ENCODE data around the gene TGFA. TPM values are rescaled to one million over a fixed set of nuclear protein-coding genes. Genes with fewer than 3 reads are reported as not detected.

The TGFA gene
- polyA plus RNA-seq, 2 of the 4 experiments (the other 2 are of a cell fraction): 3.5 to 5.3 TPM

- H3K4me3 ChIP-seq: no peak overlapping the region
- ATAC-seq (no peak), DNase-seq (ENCODE audit: low read depth in 1 of 2, low spot score in 1 of 2) (no peak), FAIRE-seq (no peak)
- ChIA-PET POLR2A (no interaction called here), CTCF (interaction anchor here (0.6 to 1.8 kb wide), 3 partner anchors 81 to 368 kb away, joined by 3 to 4 read pairs (median 3); no protein-coding TSS in a partner anchor)
- WGBS (ENCODE audit: missing lambda C conversion rate): 47% methylated on average over 1 of the region's 1 CpG
- H3K4me2 ChIP-seq: no peak overlapping the region
- H3K4me1 ChIP-seq: no peaks in the 10 kb centered on the region
- H3K27ac ChIP-seq: no peak overlapping the region
- TF ChIP-seq MAFK (IDR thresholded peaks at IDR 0.05; ENCODE audit: partially characterized antibody): peak; percentile 43
- TF ChIP-seq MAZ (IDR thresholded peaks at IDR 0.05; ENCODE audit: borderline replicate concordance, low read depth, low read length): no peak
- H3K9me3 ChIP-seq: no peaks in the 10 kb centered on the region
These were observed 136.6 kb downstream of the TGFA start for GRCh38 chr2:70417011-70417410.

- ATAC-seq (peak in 1 of 2 experiments; percentile 30; a peak in 1 of 6 replicates), DNase-seq (ENCODE audit: low read depth in 1 of 2, low spot score in 1 of 2) (no peak), FAIRE-seq (no peak)
- no peak overlapping the region for H3K4me2 ChIP-seq
- H3K4me3 ChIP-seq: no peak overlapping the region
- CTCF ChIA-PET: interaction anchor here (1.2 kb wide), 1 partner anchor 10 kb away, joined by 3 read pairs; no protein-coding TSS in a partner anchor
- WGBS (ENCODE audit: missing lambda C conversion rate): 69% methylated on average over 7 of the region's 7 CpGs
- no peaks in the 10 kb centered on the region for H3K4me1 ChIP-seq
- TF ChIP-seq REST (IDR thresholded peaks at IDR 0.05) (no peak), RNF2 (IDR thresholded peaks at IDR 0.05; ENCODE audit: borderline replicate concordance, low read depth) (no peak), ATOH8 (CRISPR knock-in tag; IDR thresholded peaks at IDR 0.05; ENCODE audit: low read depth) (no peak), ZFP36 (IDR thresholded peaks at IDR 0.05; ENCODE audit: borderline replicate concordance, partially characterized antibody) (no peak), CBX2 (IDR thresholded peaks at IDR 0.05; ENCODE audit: borderline replicate concordance, low read depth) (no peak), CBX8 (IDR thresholded peaks at IDR 0.05) (no peak), HOXB13 (CRISPR knock-in tag; IDR thresholded peaks at IDR 0.05; ENCODE audit: low read depth) (no peak), JUN (IDR thresholded peaks at IDR 0.05) (no peak), SREBF2 (IDR thresholded peaks at IDR 0.05) (no peak), E2F6 (IDR thresholded peaks at IDR 0.05; ENCODE audit: borderline replicate concordance, low read depth) (no peak), ELK1 (IDR thresholded peaks at IDR 0.05; ENCODE audit: low read depth, low read length) (no peak), ZNF302 (CRISPR knock-in tag; IDR thresholded peaks at IDR 0.05) (no peak), FOSB (CRISPR knock-in tag; IDR thresholded peaks at IDR 0.05) (no peak), ESRRA (IDR thresholded peaks at IDR 0.05; ENCODE audit: borderline replicate concordance, low read length) (no peak), PHF8 (IDR thresholded peaks at IDR 0.05; ENCODE audit: borderline replicate concordance, low read depth) (no peak)
- POLR2A ChIA-PET: no interaction called here
- H3K27ac ChIP-seq: no peak overlapping the region
- no peaks in the 10 kb centered on the region for H3K9me3 ChIP-seq
These were observed 141.1 kb downstream of the TGFA start for GRCh38 chr2:70412294-70413070.
